ENCODE results near the gene ARL6.
A peak's percentile ranks its signal among the peaks of the same experiment; 100 is the strongest.
"Not testable (repeated sequence)": the region's sequence is repeated elsewhere in the genome, so short reads cannot be mapped to it uniquely, and the experiment has no call there.

ARL6 gene

DNA sequence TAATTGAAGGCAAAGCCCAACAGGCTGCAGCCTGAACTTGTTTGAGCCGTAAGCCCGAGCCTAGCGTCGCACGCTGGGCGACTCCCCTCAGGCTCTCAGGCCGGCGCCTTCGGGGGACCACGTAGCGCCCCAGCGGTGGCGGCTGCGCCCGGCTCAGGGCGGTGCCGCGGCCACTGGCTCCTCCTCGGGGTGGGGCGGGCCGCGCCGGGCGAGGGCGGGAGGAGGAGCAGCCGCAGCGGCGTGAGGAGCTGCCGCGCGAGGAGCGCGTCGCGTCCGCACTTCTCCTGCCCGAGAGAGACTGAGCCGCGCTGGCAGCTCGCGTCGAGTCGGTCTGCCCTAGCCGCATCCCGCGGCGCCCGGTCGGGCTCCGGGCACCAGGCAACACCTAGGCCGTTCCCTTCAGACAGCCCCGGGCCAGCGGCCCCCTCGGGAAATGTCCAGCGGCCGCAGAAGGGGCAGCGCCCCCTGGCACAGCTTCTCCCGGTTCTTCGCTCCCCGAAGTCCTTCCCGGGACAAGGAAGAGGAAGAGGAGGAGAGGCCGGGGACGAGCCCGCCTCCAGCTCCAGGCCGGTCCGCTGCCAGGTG, 57.3 kb downstream of the ARL6 start, which contains the start of gene CRYBG3:
TSS of gene CRYBG3 (plus strand) at position 238 of the 585 bp plus-strand sequence. CDS start at position 434, 196 bp downstream.
- peak; percentile 86 for DNase-seq

DNA sequence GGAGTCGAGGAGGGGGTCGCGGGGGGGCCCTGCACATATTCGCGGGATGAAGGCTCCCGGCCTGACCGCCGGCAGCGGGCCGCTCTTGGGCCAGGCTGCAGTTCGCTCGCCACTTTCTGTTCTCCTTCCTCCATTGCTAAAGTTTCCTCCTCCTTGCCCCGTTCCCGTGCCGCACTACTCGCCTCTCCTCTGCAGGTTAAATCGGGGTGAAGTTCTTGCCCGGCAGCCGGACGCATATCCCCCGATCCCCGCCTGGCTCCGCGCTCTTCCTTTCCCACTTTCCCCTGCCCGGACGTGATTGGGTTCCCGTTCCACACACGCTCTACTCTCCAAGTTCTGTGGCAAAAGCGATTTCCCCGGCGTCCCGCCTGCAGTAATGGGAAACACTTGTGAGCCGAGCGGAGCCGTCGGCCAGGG, 57.8 kb downstream of the ARL6 start:
- DNase-seq = peak; percentile 17

DNA sequence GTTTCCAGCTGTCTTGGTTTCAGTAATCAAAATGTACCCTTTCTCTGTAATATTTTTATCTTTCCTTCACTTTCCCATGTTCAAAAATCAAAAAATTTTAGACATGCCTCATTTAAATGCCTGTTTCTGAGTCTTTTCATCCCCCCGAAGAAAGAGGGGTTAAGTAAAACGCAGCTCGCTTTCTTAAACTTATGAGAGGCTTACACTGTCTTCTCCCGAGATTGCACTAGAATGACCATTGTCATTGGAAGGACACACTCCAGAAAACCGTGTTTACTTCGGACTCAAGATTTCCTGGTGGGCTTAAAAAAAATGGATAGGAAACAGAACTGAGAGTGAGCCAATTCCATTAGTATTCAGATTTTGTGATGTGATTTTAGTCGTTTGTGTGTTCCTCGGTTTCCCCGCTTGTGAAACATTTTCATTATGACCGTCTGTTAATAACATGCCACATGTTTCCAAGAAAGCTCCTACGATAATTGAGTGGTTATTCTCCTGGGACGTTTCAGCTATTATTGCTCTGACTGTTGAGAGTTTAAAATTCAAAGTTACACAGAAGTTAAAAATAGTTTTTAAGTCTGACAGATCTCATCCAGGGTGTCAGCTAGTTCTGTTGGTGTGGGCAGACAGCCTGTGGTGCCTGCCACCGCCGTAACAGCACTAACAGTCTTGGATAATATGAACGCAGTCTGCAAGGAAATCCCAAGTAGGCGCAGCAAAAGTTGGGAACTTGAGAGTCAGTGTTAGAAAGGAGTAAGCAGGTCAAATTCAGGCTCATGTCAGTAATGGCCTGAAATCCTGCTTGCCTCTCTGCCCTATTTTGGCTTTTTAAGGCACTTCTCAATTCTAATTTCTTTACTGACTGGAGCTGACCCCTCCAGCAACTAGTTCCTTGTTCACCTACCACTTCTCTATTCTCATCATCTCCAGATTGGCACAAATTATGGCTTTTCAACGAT, 58.8 kb downstream of the ARL6 start:
- DNase-seq = no peak

DNA sequence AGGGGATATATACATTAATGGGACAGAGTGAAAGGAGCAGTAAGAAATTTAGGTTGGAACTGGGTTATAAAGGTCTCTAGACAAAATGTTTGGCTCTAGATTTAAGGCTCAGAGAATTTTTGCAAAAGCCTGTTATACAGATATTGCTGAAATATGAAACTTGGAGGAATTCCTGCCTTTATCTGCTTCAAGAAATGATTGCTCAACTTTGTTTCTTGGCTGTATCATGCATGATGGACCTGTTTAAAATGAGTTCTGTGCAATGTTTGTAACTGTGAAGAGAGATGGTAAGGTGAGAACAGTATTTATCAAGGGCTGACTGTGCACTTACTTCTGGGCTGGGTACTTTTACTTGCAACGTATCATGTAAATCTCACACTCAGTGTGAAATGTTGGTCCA, 60.5 kb downstream of the ARL6 start:
- no peak for DNase-seq

DNA sequence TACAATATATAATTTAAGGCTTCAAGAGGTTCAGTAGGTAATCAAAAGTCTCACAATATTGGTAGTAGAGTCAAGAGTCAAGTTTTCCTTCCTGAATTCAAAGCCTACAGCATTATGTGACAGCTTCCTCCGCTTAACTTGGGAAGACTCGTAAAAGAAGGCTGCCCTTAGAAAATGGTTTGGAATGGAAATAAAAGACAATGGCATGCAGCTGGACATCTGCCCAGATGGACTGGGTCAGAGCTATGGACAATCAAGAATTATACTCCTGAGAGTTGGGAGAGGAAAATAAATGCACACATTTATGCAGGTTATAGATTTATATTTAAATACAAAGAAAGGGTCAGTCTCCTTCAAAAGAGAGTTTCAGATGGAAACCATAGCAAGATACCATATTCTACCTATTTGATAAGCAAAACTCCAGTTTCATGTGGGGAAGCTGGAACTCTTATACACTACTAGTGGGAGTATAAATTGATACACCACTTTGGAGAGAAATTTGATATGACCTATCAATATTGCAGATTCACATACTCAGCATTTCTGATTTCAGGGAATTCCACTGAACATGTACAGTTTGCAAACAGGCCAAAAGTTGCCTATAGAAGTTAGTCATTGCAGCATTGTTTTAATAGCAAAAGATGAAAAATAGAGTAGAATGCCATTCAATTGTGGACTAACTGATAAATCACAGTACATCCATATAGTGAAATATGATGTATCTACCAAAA, 63.3 kb downstream of the ARL6 start:
- DNase-seq = no peak

DNA sequence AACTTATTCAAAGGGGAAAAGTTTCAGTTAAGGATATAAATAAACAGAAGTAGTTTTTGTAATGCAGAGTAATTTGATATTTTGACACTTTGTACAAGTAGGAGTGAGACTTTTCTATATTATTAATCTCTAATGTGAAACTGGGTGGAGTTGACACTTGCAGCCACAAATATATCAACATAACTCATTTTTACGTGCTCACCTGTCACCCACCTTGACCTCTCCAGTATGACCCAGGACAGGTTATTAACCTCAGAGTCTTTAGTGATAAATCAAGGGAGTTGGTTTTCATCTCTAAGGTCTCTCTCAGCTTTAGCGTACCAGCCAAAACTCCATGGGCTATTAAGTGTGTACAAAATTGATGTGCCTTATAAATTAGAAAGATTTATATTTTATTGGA, 64.6 kb downstream of the ARL6 start:
- DNase-seq = no peak

DNA sequence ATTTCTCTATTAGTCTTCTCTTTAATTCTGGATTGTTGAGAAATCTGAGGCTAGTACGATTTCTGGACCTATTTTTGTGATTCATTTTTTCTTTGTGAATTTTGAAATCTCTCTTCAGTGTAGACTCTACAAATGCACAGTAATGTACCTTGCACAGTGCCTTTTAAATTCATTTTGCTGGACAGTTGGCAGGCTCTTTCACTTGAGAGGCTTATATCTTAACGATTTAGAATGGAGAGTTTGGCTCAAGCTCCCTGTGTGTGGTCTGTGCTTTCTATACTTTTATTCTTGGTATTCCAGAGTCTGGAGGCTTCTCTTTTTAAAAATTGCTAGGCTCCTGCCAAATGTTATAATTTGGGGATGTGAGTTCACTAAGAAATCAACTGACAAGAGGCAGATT, 66.1 kb downstream of the ARL6 start:
- no peak for DNase-seq

DNA sequence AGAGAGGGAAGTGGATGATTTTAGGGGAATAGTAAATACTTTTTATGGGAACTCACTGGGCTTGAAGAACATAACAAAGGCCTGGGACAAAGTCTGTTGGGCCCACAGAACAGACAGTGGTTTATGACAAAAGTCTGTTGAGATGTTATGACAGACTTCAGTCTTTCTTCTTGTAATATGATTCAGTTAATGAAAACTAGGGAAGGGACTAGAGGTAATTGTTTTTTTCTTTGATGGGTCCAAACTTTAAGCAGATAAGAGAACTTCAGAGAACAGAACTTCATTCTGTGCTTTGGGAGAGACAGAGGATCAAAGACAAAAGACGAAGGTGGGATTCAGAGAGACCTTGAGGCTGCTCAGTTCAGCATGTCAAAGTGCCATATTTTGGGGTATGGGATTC, 66.6 kb downstream of the ARL6 start:
- no peak for DNase-seq

DNA sequence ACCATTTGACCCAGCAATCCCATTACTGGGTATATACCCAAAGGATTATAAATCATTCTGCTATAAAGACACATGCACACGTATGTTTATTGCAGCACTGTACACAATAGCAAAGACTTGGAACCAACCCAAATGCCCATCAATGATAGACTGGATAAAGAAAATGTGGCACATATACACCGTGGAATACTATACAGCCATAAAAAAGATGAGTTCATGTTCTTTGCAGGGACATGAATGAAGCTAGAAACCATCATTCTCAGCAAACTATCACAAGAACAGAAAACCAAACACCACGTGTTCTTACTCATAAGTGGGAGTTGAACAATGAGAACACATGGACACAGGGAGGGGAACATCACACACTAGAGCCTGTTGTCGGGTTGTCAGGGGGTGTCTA, 68.6 kb downstream of the ARL6 start:
- not testable (repeated sequence) for DNase-seq

DNA sequence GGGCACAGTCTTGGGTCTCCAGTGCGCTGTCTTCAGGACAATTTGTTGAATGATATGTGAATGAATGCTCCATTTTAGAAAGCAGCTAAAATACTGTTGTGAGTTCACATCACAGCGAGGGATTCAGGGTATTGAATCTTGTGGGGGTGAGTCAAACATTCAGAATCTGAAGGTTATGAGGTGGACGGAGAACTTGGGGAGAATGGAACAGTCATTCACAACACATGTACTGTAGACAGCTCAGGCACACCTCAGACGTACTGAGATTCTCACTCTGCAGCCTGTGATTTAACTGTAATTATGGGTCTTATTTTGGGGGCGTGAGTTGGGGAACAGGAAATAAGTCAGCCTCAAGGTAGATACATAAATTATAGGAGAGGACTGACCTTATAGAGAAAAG, 71.2 kb downstream of the ARL6 start:
- DNase-seq = no peak

DNA sequence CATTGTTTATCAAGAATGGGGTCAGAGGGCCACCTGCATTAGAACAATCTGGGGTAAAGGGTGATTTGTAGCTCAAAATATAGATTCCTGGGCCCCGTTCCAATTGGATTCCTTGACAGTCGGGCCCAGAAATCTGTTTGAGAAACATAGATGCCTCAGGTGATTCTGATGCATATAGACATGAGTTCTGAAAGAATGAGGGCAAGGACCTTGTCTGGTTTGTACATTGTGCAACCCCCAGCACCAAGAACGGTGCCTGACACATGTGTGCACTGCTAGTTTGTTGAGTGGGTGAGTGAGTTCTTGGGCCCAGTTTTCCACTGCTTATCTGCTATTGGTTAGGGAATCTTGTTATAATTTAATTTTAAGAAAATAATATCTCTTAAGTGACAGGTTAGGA, 73.8 kb downstream of the ARL6 start:
- no peak for DNase-seq

DNA sequence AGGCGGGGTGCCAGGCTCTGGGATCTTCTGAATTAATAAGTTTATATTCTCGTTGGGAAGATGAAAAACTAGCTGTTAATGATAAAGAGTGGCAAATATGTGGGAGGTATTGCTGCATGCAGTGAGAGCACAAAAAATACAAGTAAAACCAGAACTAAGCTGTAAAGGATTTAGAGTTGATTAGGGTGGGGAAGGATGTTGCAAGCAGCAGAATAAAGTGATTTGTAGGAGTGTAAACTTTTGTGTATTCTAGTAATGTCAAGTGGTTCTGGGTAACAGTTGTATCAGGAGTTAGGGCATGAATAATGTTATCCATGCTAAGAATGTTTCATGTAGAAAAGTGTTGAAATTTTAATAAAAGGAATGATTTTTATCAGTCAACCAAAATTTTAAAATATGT, 75.4 kb downstream of the ARL6 start:
- DNase-seq = no peak

DNA sequence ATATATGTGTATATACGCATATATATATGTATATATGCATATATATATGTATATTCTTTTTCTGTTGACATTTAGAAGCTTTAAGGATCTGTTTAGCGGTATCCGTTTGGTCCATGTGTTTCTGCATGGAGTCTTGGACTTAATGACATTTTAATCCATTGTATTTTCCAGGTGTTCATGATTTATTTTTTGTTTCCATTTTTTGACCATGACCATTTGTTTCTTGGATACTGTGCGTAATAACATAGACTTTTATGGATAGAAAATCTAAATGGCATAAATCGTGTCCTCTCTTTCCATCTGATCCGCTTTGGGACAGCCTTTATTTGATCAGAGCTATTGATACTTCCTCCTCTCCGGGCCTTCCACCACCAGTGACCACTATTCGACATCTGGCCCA, 76.7 kb downstream of the ARL6 start:
- DNase-seq = no peak

DNA sequence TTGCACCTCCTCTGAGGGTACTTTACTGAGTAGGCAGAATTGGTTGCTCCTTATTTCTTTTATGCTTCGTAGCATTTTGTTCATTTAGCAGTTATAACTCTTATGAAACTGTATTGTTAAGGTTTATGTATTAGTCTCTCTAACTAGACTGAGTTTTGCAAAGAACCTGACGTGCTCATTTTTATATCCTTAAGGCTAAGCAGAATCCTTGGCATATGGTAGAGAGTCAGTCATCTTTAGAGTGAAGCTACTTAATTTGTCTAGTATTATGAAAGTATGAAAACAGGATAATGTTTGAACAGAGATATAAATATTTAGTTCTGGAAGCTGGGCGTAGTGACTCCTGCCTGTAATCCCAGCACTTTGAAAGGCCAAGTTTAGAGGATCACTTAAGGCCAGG, 77.4 kb downstream of the ARL6 start:
- DNase-seq = no peak

DNA sequence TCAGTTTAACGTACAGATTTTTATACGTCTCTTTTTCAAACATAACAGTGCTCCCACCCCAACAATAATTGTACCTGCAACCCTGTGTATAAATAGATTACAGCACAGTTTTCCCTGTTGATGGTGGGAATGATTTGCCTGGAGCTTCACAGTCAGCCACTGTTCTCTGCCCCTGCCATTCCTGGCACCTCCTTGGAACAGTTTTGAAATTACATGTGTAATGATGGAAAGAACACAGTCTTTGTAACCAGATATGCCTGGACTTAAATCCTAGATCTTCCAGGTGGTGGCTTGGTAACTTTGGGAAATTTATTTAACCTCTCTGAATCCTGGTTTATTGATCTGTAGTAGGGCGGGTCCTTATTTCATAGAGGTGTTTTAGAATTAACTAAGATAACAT, 84.2 kb downstream of the ARL6 start:
- DNase-seq = no peak

Measured in activated naive CD4-positive, alpha-beta T cell treated with Interleukin-2 at 50 U/mL for 16 hours (primary cell).